Stimulated activated naive CD8-positive, alpha-beta T cell treated with anti-CD3 and anti-CD28 coated beads, Interleukin-15, Interleukin-2, amounts not matched to agents 100 U/mL and 50 U/mL, for 24 hours (primary cell): Measurements from ENCODE around the gene PGM2L1.

Experiments used
- ATAC-seq: fragments of 150-1000 bp; cut with Tn5 transposase; one replicate; pipeline ENCODE4 v1.10.0; 2021
- DNase-seq: peaks from one replicate; pipeline ENCODE4 v3.0.0; 2021

PGM2L1 gene

DNA sequence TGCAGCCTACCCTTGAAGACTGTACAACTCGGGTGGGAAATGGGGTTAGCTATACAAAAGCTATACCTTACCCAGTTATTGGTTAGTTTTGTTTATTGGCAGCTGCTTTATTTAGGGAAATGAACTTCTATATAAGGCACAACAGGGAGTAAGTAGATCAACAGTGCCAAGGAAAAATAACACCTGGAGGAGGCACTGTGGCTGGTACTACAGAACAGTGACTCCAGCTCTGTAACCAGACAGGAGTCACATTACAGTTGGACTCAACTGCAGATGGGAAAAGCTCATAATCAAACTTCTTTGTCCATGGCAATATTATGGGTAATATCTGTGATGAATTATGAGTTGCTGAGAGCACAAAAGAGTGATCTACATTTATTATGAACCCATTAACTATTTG is 100.7 kb downstream of the PGM2L1 start:
- ATAC-seq (no peak), DNase-seq (no peak)

DNA sequence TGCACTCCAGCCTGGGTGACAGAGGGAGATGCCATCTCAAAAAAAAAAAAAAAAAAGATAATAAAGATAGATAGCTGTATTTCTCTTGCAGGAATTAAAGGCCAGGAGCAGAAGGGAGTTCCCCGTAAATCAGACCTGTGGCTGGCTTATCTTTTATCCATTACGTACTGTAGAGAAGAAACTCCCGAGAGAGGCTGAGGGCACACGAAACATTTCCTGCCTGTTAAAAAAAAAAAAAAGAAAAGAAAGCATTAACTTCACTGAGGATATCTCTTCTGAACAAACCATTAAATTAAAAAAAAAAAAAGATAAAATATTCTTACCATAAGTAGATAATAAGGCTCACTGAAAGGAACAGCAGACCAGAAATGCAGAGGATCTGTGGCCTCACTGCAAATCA is 109.3 kb downstream of the PGM2L1 start:
- DNase-seq (no peak), ATAC-seq (no peak)

DNA sequence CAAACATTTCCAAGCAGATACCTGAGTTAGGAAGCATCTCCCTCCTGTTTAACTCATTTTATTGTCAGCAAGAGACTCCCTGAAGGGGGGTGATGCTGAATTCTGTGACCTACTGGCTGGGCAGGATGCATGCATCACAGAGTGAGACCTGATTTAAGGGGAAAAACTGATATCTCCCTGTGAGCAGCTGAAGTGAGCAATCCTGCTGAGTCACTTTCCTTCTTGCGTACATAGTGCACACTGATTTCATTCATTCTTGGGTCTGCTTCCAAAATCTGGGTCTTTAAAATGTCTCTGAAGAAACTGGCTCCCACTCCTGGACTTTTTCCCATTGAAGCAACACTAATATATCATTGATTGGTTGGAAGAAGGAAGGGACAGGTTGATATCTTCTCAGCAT is 110.1 kb downstream of the PGM2L1 start:
- ATAC-seq (no peak), DNase-seq (no peak)

DNA sequence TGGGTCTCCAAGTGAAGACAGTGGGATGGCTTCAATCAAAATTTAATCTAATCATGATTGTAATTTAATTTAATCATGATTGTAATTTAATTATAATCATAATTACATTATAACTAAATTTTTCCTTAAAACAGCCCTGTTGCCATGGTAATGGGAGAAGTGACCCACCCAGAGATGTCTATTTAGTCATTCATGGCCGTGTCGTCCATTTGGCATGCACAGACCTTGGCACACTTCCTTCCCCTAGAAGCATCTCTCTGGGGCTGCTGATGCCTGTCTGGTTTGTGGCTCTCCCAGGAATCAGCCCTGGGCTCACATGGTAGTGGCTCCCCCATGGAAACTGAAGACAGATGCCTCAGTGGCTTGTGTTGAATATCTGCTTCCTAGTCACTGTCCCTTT is 113.8 kb downstream of the PGM2L1 start:
- DNase-seq (no peak), ATAC-seq (no peak)

DNA sequence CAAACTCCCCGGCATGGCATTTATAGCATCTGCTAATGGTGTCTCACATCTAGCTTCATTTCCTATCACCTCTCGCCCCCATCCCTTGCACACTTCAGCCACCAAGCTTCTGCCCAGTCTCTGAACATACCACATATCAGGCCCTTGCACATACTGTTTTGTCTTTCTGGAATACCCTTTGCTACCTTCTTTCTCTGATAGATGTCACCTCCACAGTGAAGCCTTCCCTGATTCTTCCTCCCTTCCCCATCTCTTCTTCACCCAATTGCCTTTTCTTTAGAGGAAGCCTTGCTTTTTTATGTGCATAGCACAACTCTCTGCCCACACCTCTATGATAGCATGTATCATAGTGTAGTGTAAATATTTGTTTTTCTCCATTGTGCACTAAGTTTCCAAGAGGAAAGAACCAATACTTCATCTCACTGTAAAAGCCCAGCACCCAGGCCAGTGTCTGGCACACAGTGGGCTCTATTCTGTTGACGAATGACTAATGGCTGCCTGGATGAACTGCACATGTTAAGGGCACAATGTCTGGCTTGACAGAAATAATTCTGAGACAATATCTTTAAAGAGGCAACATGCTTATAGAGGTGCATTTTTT is 114.6 kb downstream of the PGM2L1 start:
- DNase-seq = no peak
- no peak for ATAC-seq

DNA sequence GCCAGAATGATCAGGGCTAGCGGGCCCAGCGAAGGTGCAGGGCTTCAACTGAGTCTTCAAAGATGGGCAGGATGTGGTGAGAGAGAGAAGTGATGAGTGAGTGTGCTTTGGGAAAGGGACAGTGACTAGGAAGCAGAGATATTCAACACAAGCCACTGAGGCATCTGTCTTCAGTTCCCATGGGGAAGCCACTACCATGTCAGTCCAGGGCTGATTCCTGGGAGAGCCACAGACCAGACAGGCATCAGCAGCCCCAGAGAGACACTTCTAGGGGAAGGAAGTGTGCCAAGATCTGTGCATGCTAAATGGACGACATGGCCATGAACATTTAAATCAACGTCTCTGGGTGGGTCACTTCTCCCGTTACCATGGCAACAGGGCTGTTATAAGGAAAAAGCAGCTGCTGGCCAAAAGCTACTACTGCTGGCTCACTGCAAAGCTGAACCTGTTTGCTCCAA is 115.3 kb downstream of the PGM2L1 start:
- no peak for DNase-seq
- ATAC-seq = no peak

DNA sequence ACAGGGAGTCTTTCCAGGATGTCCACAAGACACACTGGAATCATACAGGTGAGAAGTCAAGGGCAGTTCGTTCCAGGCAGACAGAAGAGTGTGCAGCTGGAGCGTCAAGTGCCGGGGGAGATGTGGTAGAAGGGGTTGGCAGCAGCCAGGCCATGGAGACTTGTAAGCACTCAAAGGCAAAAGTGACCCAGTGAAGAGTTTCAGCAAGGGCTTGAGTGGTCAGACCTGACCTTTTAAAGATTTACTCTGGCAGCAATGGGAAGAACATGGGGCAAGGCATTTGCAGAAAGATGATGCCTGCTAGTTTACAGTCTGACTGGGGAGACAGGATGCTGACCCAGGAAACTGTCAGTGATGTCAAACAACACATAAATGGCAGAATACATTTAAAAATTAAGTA is 115.8 kb downstream of the PGM2L1 start:
- no peak for DNase-seq
- ATAC-seq = no peak

DNA sequence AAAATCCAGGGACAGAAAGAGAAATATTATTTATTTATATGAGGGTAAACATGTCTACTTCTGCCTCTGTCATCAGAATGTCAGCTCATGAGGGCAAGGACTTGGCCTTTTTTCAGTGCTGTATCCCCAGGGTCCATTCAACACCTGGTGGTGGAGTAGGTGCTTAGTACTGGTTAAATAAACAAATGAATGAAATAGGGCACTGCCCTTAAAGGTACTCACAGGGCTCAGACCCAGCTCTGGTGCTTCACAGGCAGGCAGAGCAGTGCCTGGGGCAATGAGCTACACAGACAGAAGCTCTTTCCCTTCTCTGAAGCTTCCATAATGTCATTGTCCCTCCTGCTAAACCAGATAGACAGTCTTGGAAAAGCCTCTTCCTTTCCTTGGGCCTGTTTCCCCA is 117.7 kb downstream of the PGM2L1 start:
- ATAC-seq = no peak
- no peak for DNase-seq
